Calu3 (cell line): Measurements from ENCODE around the gene PYGO2. TPM values are rescaled to one million over a fixed set of nuclear protein-coding genes. Genes with fewer than 3 reads are reported as not detected.
A peak's percentile ranks its signal among the peaks of the same experiment; 100 is the strongest.

Experiments
- BruUV-seq: library from RNA; stranded (reverse); fragments of 400-500 nt; replicated peaks from 2 replicates; lab custom pipeline; 2021; lab: Mats Ljungman, UMichigan
- CTCF ChIA-PET: fragments of 300-600 bp; sonication (Branson Sonifier 250); formaldehyde crosslinking; loops from one replicate; lab custom pipeline; 2022; ENCODE audit warnings: antibody characterized with exemption; lab: Charles Lee
- DNase-seq: peaks from one replicate; pipeline ENCODE4 v3.0.0; 2022
- H3K27ac Mint-ChIP-seq: one replicate; pipeline ENCODE4 v1.8.0; 2022; ENCODE audit warnings: mixed read lengths; ENCODE audit not compliant: unreplicated experiment
- H3K27me3 Mint-ChIP-seq: one replicate; pipeline ENCODE4 v1.8.0; 2022; ENCODE audit warnings: mixed read lengths; ENCODE audit not compliant: unreplicated experiment
- H3K36me3 Mint-ChIP-seq: one replicate; pipeline ENCODE4 v1.8.0; 2022; ENCODE audit warnings: mild to moderate bottlenecking, moderate library complexity, mixed read lengths; ENCODE audit not compliant: insufficient read depth, unreplicated experiment
- H3K4me1 Mint-ChIP-seq: one replicate; pipeline ENCODE4 v1.8.0; 2022; ENCODE audit warnings: mild to moderate bottlenecking, low read depth, mixed read lengths; ENCODE audit not compliant: unreplicated experiment
- H3K4me3 Mint-ChIP-seq: one replicate; pipeline ENCODE4 v1.8.0; 2022; ENCODE audit warnings: mild to moderate bottlenecking, low read depth, moderate library complexity, mixed read lengths; ENCODE audit not compliant: unreplicated experiment
- H3K9me3 Mint-ChIP-seq: one replicate; pipeline ENCODE4 v1.8.0; 2022; ENCODE audit warnings: low read depth, mixed read lengths; ENCODE audit not compliant: unreplicated experiment
- intact Hi-C: fragments of 100-400 bp; cut with micrococcal nuclease; formaldehyde crosslinking; loops from one replicate; pipeline ENCODE4 v1.10.0; 2022; ENCODE audit not compliant: unreplicated experiment
- total RNA-seq: library from RNA; stranded (reverse); gene quantifications from 2 replicates; pipeline ENCODE4 v1.2.3, GENCODE V29; 2022
- TF ChIP-seq, protein P1 (sequence below): fragments of 200-600 bp; IDR thresholded peaks from one replicate; pipeline ENCODE4 v1.8.0; 2022; ENCODE audit warnings: antibody characterized with exemption; ENCODE audit not compliant: unreplicated experiment

PYGO2 gene
- total RNA-seq, 1 experiment from 2014 or later, result 45.6 TPM

DNA sequence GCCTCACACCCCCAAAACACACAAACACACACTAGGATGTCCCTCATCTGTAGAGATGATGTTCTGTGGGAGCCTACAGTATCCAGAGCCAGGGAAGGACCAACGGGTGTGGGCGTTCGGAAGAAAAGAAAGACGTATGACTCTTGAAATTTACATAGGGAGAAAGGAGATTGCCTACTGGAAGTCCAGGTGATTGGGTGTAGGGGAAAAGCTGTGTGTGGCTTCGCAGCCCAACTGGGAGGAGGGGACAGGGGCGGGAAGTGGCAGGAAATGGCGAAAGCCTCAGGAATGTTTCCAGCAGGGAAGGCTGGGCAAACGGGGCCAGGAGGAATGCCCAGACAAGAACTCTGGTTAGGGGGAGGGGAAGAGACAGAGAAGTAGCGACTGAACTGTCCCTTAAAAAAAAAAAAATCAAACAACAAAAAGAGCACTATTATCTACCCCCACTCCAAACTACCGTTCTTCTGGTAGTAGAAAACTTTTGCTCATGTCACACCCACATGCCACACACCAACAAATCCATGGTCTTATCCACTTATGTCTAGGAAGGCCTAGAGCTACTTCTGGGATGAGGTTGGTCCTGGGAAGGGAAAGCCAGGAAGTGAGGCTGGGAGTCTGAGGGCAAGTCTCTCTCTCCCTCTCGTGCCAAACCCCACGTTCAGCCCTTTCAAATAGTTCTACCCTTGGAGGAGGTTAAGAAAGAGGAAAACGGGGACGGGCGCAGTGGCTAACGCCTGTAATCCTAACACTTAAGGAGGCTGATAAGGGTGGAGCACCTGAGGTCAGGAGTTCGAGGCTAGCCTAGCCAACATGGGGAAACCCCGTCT, 11.1 kb upstream of the PYGO2 start:
- Mint-ChIP-seq H3K4me1 (peaks cover 36% of the 10 kb centered on the region), H3K27me3 (no peaks in the 10 kb centered on the region), H3K9me3 (no peaks in the 10 kb centered on the region), H3K27ac (no peak overlapping the region), H3K36me3 (peaks cover 16% of the 10 kb centered on the region), H3K4me3 (no peak overlapping the region)
- peak; percentile 85 for DNase-seq
- intact Hi-C loops, result loop anchor here (5.0 kb wide), 1 partner anchor 90 kb away; the partner anchor contains the start of gene EFNA4
- BruUV-seq, result TSS peak; percentile 66
- TF ChIP-seq, protein P1, sequence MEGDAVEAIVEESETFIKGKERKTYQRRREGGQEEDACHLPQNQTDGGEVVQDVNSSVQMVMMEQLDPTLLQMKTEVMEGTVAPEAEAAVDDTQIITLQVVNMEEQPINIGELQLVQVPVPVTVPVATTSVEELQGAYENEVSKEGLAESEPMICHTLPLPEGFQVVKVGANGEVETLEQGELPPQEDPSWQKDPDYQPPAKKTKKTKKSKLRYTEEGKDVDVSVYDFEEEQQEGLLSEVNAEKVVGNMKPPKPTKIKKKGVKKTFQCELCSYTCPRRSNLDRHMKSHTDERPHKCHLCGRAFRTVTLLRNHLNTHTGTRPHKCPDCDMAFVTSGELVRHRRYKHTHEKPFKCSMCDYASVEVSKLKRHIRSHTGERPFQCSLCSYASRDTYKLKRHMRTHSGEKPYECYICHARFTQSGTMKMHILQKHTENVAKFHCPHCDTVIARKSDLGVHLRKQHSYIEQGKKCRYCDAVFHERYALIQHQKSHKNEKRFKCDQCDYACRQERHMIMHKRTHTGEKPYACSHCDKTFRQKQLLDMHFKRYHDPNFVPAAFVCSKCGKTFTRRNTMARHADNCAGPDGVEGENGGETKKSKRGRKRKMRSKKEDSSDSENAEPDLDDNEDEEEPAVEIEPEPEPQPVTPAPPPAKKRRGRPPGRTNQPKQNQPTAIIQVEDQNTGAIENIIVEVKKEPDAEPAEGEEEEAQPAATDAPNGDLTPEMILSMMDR, result no peak
- CTCF ChIA-PET, result interaction anchor here (0.5 to 1.8 kb wide), 11 partner anchors 11 to 89 kb away, joined by 3 to 12 read pairs (median 5); partner anchors contain the start of genes FLAD1 and PYGO2

DNA sequence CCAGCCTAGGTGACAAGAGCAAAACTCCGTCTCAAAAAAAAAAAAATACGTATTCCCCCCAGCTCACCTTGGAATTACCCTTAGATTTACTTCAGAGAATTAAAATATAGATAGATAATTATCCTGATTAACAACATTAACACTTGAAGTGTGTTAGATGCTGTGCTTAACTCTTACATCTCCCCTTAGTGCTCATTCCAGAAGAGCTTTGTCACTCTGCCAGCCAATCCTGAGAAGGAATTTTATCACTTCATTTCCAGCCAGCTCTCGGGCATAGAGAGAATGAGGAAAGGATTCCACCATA, 10.6 kb upstream of the PYGO2 start:
- intact Hi-C loops, result loop anchor here (5.0 kb wide), 1 partner anchor 90 kb away; the partner anchor contains the start of gene EFNA4
- no peak for DNase-seq
- CTCF ChIA-PET, result interaction anchor here (0.5 to 1.8 kb wide), 7 partner anchors 11 to 269 kb away, joined by 3 to 12 read pairs (median 5); partner anchors contain the start of gene PYGO2
- Mint-ChIP-seq H3K27me3 (no peaks in the 10 kb centered on the region), H3K4me1 (peaks cover 36% of the 10 kb centered on the region), H3K4me3 (no peak overlapping the region), H3K27ac (no peak overlapping the region), H3K9me3 (no peaks in the 10 kb centered on the region), H3K36me3 (peaks cover 22% of the 10 kb centered on the region)
- TF ChIP-seq, protein P1, result no peak
- no TSS peak for BruUV-seq

DNA sequence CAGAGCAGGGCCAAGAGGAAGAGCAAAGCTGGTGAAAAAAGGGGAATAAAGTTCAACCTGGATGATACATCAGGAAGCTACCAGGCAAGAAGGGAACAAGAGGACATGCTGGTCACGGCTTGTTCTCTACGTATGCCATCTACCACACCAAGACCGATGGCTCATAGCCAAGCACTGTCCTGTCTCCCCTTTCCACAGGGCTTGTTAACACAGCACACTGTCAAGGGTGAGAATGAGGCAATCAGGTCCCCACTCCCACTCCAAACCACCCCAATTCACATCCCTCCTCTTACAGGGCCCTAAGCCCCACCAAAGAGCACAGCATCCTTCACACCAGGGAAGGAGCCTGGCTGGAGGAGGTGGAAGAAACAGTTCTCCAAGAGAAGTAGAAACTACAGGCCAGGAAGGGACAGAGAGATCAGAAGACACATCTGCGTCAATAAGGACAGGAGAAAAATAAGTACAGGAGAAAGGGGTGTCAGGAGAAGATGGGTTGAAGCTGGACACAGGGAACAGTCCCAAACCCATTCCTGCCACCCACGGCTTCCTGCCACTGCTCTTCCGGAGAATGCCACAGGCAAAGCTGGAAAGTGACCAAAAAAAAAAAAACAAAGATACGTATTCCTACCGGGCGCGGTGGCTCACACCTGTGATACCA, 9.9 kb upstream of the PYGO2 start:
- Mint-ChIP-seq H3K9me3 (no peaks in the 10 kb centered on the region), H3K4me1 (peaks cover 36% of the 10 kb centered on the region), H3K4me3 (peak overlapping the region; percentile 53), H3K36me3 (peaks cover 24% of the 10 kb centered on the region), H3K27ac (peak overlapping the region; percentile 69), H3K27me3 (no peaks in the 10 kb centered on the region)
- intact Hi-C loops, result loop anchor here (5.0 kb wide), 1 partner anchor 91 kb away; the partner anchor contains the start of gene EFNA4
- CTCF ChIA-PET, result interaction anchor here (0.7 to 1.8 kb wide), 5 partner anchors 10 to 269 kb away, joined by 4 to 12 read pairs (median 7); partner anchors contain the start of gene PYGO2
- no TSS peak for BruUV-seq
- TF ChIP-seq, protein P1, result no peak
- DNase-seq, result no peak

DNA sequence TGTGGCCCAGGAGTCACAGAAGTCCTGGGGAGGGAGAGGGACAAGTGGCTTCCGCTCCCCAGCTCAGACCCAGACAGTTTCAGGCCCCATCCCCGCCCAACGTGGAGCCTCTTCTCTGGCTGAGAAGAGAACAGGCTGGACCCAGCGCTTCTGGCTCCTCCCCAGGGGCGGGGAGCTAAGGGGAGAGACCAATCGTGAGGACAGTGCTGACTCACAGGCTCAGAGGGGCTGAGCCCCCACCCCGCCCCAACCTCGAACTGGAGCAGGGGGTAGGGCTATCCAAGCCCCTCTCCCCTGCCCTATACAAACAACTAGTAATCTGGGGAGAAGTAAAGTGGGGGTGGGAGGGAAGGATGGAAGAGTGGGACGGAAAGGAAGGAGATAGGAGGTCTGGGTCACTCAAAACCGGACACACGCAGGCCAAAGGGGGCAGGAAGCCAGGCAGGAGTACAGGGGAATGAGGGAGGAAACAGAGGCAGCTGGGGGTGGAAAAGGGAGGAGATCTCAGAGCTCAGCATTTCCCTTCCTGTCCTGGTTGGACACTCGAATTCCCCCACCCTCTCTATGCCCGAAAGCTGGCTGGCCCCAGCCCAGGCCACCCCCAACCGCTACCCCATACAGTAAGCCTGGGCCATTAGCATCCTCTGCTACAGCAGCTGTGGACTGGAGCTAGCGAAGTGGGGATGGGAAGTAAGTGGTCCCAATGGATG, 9.2 kb upstream of the PYGO2 start, which contains the start of gene SHC1:
TSS of gene SHC1 (minus strand) at position 117 of the 710 bp plus-strand sequence. CDS start 221 bp downstream, outside the sequence.
- peak within 1 kb of the TSS; percentile 53 for H3K4me3 Mint-ChIP-seq
- intact Hi-C loops, result loop anchor here (5.0 kb wide), 1 partner anchor 92 kb away; the partner anchor contains the start of gene EFNA4
- no TSS peak for BruUV-seq
- TF ChIP-seq, protein P1, result no peak
- H3K9me3 Mint-ChIP-seq, result no peaks in the 10 kb centered on the region
- H3K27me3 Mint-ChIP-seq, result no peaks in the 10 kb centered on the region
- peaks cover 36% of the 10 kb centered on the region for H3K4me1 Mint-ChIP-seq
- H3K27ac Mint-ChIP-seq, result peak within 1 kb of the TSS; percentile 69
- CTCF ChIA-PET, result interaction anchor here (0.8 to 1.1 kb wide), 2 partner anchors 9 to 48 kb away, joined by 3 to 4 read pairs; partner anchors contain the start of gene PYGO2
- peaks cover 28% of the 10 kb centered on the region for H3K36me3 Mint-ChIP-seq
- peak; percentile 47 for DNase-seq
